Fibroblast of mammary gland (primary cell): Measurements from ENCODE around the gene KRTCAP2.
"Not testable (repeated sequence)": the region's sequence is repeated elsewhere in the genome, so short reads cannot be mapped to it uniquely, and the experiment has no call there.

Experiments
- DNase-seq: peaks from one replicate; pipeline ENCODE4 v3.0.0-alpha.2; 2010; ENCODE audit warnings: low read depth
- H3K4me3 ChIP-seq: 2 replicates; pipeline ENCODE4 v1.5.1; 2011; ENCODE audit warnings: low read depth, mild to moderate bottlenecking, low read length, moderate library complexity; ENCODE audit not compliant: control insufficient read depth
- CTCF ChIP-seq: conservative IDR thresholded peaks from 2 replicates; pipeline ENCODE4 v1.5.1; 2011; ENCODE audit warnings: low read depth, low read length, inconsistent platforms; ENCODE audit not compliant: control insufficient read depth, insufficient read depth

KRTCAP2 gene

DNA sequence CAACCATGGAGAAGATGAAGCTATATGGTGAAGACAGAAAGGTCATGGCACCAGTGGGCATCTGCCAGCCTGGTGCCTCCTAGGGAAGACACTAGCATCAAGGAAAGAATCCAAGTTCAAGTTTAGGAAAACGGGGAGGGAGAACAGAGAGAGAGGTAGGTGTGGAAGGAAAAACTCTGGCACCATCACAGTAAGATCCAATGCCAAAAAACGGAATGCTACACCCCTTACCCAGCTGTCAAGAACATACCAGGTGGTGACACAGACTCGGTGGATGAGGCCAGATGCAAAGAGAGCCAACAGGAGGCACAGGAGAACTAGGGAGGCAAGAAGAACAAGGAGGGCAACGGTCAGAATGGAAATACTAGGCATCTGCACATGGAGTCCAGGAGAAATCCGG, 3.6 kb downstream of the KRTCAP2 start:
- DNase-seq = no peak
- H3K4me3 ChIP-seq = no peak overlapping the region
- TF ChIP-seq CTCF = no peak

DNA sequence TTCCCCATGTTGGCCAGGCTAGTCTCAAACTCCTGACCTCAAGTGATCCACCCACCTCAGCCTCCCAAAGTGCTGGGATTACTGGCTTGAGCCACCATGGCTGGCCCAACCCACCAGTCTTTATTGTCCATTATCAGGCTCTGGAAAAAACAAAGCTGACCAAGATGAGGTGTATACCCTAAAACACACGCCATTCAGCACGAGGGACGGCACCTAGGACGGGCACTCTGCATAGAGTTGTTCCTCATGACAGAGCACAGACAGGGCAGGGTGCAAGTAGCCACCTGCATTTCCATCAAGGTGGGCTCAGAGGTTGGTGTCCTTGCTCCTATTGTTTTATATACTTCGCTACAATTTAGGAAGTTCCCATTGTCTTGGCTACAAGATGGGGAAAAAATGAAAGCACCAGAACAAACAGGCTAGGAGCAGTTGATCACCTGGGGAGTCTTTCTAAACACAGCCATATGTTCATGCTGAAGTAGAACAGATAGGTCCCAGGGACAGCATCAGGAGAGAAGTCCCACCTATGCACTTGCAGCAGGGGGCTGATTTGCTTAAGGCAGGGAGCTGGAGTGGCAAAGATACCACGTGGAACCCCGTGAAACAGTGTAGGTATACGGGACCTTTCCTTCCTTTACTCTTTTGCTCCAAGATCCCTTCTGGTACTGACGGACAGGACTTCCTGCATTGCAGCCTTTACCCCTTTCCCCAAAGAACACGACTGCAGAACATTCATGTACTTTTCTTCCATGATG, 4.5 kb downstream of the KRTCAP2 start:
- no peak for TF ChIP-seq CTCF
- DNase-seq = no peak
- H3K4me3 ChIP-seq = no peak overlapping the region

GRCh38 chr1:155168105-155168445, 5.0 kb downstream of the KRTCAP2 start:
- not testable (repeated sequence) for H3K4me3 ChIP-seq, DNase-seq

DNA sequence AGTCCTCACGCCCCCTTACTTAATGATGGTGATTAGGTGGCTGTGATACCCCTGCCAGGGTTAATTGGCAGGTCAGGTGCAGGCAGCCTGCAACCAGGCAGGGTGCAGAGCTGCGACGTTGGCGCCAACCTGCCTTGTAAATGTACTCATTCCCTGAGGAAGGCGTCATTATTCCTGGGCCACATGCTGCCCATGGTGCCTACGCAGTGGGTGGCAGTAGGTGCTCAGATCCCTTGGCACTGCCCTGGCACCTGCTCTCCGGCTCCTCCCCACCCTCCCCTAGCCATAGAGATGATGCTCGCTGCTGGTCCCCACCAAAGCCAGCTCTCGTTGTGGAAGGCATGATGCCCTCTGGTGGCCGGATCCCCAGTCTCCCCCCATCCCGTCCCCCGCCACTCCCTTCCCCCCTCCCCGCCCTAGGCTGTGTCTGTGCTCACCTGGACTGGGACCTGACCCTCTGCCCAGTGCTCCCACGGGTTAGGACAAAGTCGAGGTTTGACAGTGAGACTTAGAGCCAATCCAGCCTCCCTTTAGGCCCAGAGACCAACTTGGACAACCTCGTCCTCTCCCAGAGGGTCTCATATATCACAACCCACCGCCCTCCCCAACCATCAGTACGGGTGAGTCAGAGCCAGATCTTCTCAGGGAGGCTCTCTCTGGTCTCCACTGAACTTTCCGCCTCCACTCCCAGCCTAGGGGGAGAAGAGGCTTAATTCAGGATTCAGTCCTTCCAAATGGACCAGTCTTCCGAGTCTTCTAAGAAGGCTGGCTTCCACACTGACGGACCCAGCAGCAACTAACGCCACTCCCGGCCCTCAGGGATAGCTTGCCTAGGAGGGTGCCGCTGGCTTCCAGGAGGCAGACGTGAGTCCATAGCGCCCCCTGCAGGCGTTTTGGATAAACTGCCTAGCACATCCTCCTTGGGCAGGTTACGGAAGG, 5.7 kb downstream of the KRTCAP2 start:
- peak; percentile 82 for DNase-seq
- H3K4me3 ChIP-seq = no peak overlapping the region
- peak; percentile 87 for TF ChIP-seq CTCF

GRCh38 chr1:155166471-155167165, 6.5 kb downstream of the KRTCAP2 start:
- no peak overlapping the region for H3K4me3 ChIP-seq
- no peak for DNase-seq

GRCh38 chr1:155166051-155166470, 7.0 kb downstream of the KRTCAP2 start:
- no peak overlapping the region for H3K4me3 ChIP-seq
- no peak for TF ChIP-seq CTCF

More at GRCh38 chr1:155166471-155167165, 6.5 kb downstream of the KRTCAP2 start:
- no peak for TF ChIP-seq CTCF

DNA sequence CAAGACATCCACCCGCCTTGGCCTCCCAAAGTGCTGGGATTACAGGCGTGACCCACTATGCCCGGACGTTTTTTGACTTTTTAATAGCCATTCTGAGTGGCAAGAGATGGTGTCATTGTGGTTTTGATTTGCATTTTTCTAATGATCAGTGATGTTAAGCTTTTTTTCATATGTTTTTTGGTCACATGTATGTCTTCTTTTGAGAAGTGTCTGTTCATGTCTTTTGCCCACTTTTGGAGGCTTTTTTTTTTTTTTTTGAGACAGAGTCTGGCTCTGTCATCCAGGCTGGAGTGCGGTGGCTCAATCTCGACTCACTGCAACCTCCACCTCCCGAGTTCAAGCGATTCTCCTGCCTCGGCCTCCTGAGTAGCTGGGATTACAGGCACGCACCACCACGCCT, 8.5 kb downstream of the KRTCAP2 start:
- DNase-seq, H3K4me3 ChIP-seq: not testable (repeated sequence)

More at GRCh38 chr1:155166051-155166470, 7.0 kb downstream of the KRTCAP2 start:
- no peak for DNase-seq

DNA sequence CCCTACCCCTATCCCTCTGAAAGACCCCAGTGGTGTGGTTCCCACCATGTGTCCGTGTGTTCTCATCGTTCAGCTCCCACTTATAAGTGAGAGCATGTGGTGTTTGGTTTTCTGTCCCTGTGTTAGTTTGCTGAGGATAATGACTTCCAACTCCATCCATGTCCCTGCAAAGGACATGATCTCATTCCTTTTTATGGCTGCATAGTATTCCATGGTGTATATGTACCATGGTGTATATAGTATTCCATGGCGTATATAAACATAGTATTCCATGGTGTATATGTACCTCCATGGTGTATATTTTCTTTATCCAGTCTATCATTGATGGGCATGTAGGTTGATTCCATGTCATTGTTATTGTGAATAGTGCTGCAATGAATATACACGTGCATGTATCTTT, 9.3 kb downstream of the KRTCAP2 start:
- not testable (repeated sequence) for H3K4me3 ChIP-seq, DNase-seq

- not testable (repeated sequence) for DNase-seq, H3K4me3 ChIP-seq
Measured at GRCh38 chr1:155162631-155163030, 10.5 kb downstream of the KRTCAP2 start.
